Measurements from ENCODE around the gene PLSCR5. TPM values are rescaled to one million over a fixed set of nuclear protein-coding genes. Genes with fewer than 3 reads are reported as not detected.

Gene PLSCR5
- total and polyA plus RNA-seq, 7 experiments from 2014 or later = not detected

GRCh38 chr3:146638718-146639117 is 33.6 kb upstream of the PLSCR5 start:
- H3K9me3 Mint-ChIP-seq = no peaks in the 10 kb centered on the region
- ATAC-seq (no peak), DNase-seq (no peak)
- H3K4me1 Mint-ChIP-seq = no peaks in the 10 kb centered on the region
- H3K4me1 ChIP-seq (ENCODE audit: control insufficient read depth in 2 of 2, insufficient read depth in 2 of 2, low read length in 2 of 2) = no peaks in the 10 kb centered on the region
- H3K4me3 Mint-ChIP-seq = no peak overlapping the region
- H3K4me3 ChIP-seq (ENCODE audit: low read length) = no peak overlapping the region
- H3K27ac ChIP-seq (ENCODE audit: low read depth, low read length) = no peak overlapping the region
- peaks cover 0 to 7% (median 5%) of the 10 kb centered on the region in 5 donors for H3K27me3 Mint-ChIP-seq
- ChIA-PET CTCF (no interaction called here), POLR2A (no interaction called here)
- H3K36me3 Mint-ChIP-seq = no peaks in the 10 kb centered on the region
- no peaks in the 10 kb centered on the region for H3K27me3 ChIP-seq (ENCODE audit: control insufficient read depth in 2 of 2, insufficient read depth in 2 of 2, low read length in 2 of 2)
- H3K36me3 ChIP-seq (ENCODE audit: control insufficient read depth in 2 of 3, insufficient read depth in 3 of 3, low read length in 3 of 3) = no peaks in the 10 kb centered on the region
- H3K27ac Mint-ChIP-seq = no peak overlapping the region
- no peaks in the 10 kb centered on the region for H3K9me3 ChIP-seq (ENCODE audit: control insufficient read depth in 2 of 3, low read length in 3 of 3)
- intact Hi-C loops (cut with micrococcal nuclease) = no loop called here

GRCh38 chr3:146637871-146638270 is 32.7 kb upstream of the PLSCR5 start:
- ChIA-PET POLR2A (no interaction called here), CTCF (no interaction called here)
- no peak for ATAC-seq
- H3K36me3 ChIP-seq (ENCODE audit: control insufficient read depth in 2 of 3, insufficient read depth in 3 of 3, low read length in 3 of 3) = no peaks in the 10 kb centered on the region
- H3K27ac ChIP-seq (ENCODE audit: low read depth, low read length) = no peak overlapping the region
- peaks cover 0 to 12% (median 7%) of the 10 kb centered on the region in 5 donors for H3K27me3 Mint-ChIP-seq
- intact Hi-C loops (cut with micrococcal nuclease) = no loop called here
- no peaks in the 10 kb centered on the region for H3K9me3 Mint-ChIP-seq
- H3K4me3 Mint-ChIP-seq = no peak overlapping the region
- H3K4me1 Mint-ChIP-seq = no peaks in the 10 kb centered on the region
- H3K36me3 Mint-ChIP-seq = no peaks in the 10 kb centered on the region
- no peaks in the 10 kb centered on the region for H3K4me1 ChIP-seq (ENCODE audit: control insufficient read depth in 2 of 2, insufficient read depth in 2 of 2, low read length in 2 of 2)
- H3K4me3 ChIP-seq (ENCODE audit: low read length) = no peak overlapping the region
- no peaks in the 10 kb centered on the region for H3K9me3 ChIP-seq (ENCODE audit: control insufficient read depth in 2 of 3, low read length in 3 of 3)
- DNase-seq = no peak
- H3K27ac Mint-ChIP-seq = no peak overlapping the region
- no peaks in the 10 kb centered on the region for H3K27me3 ChIP-seq (ENCODE audit: control insufficient read depth in 2 of 2, insufficient read depth in 2 of 2, low read length in 2 of 2)

GRCh38 chr3:146636881-146637280 is 31.7 kb upstream of the PLSCR5 start:
- Mint-ChIP-seq H3K36me3 (no peaks in the 10 kb centered on the region), H3K9me3 (no peaks in the 10 kb centered on the region), H3K4me1 (no peaks in the 10 kb centered on the region), H3K27ac (no peak overlapping the region), H3K4me3 (no peak overlapping the region), H3K27me3 (peaks cover 0 to 13% (median 9%) of the 10 kb centered on the region in 5 donors)
- ATAC-seq (no peak), DNase-seq (no peak)
- Histone ChIP-seq H3K27ac (ENCODE audit: low read depth, low read length) (no peak overlapping the region), H3K27me3 (ENCODE audit: control insufficient read depth in 2 of 2, insufficient read depth in 2 of 2, low read length in 2 of 2) (no peaks in the 10 kb centered on the region), H3K9me3 (ENCODE audit: control insufficient read depth in 2 of 3, low read length in 3 of 3) (no peaks in the 10 kb centered on the region), H3K4me3 (ENCODE audit: low read length) (no peak overlapping the region), H3K4me1 (ENCODE audit: control insufficient read depth in 2 of 2, insufficient read depth in 2 of 2, low read length in 2 of 2) (no peaks in the 10 kb centered on the region), H3K36me3 (ENCODE audit: control insufficient read depth in 2 of 3, insufficient read depth in 3 of 3, low read length in 3 of 3) (no peaks in the 10 kb centered on the region)
- intact Hi-C loops (cut with micrococcal nuclease) = no loop called here
- POLR2A ChIA-PET = no interaction called here
- CTCF ChIA-PET = no interaction called here

- no peak overlapping the region for H3K27ac ChIP-seq (ENCODE audit: low read depth, low read length)
- H3K4me3 ChIP-seq (ENCODE audit: low read length) = no peak overlapping the region
- H3K4me1 ChIP-seq (ENCODE audit: control insufficient read depth in 2 of 2, insufficient read depth in 2 of 2, low read length in 2 of 2) = no peaks in the 10 kb centered on the region
- H3K4me1 Mint-ChIP-seq = no peaks in the 10 kb centered on the region
- no peak overlapping the region for H3K4me3 Mint-ChIP-seq
- H3K9me3 Mint-ChIP-seq = no peaks in the 10 kb centered on the region
- H3K27me3 ChIP-seq (ENCODE audit: control insufficient read depth in 2 of 2, insufficient read depth in 2 of 2, low read length in 2 of 2) = no peaks in the 10 kb centered on the region
- H3K9me3 ChIP-seq (ENCODE audit: control insufficient read depth in 2 of 3, low read length in 3 of 3) = no peaks in the 10 kb centered on the region
- ChIA-PET CTCF (no interaction called here), POLR2A (no interaction called here)
- ATAC-seq (no peak), DNase-seq (no peak)
- no peak overlapping the region for H3K27ac Mint-ChIP-seq
- no peaks in the 10 kb centered on the region for H3K36me3 Mint-ChIP-seq
- no peaks in the 10 kb centered on the region for H3K36me3 ChIP-seq (ENCODE audit: control insufficient read depth in 2 of 3, insufficient read depth in 3 of 3, low read length in 3 of 3)
- H3K27me3 Mint-ChIP-seq = peaks cover 5 to 13% (median 6%) of the 10 kb centered on the region in 5 donors
- intact Hi-C loops (cut with micrococcal nuclease) = no loop called here
Observed at GRCh38 chr3:146634346-146634745, 29.2 kb upstream of the PLSCR5 start.

GRCh38 chr3:146628671-146629070 is 23.5 kb upstream of the PLSCR5 start:
- ATAC-seq (no peak), DNase-seq (no peak)
- Mint-ChIP-seq H3K9me3 (no peaks in the 10 kb centered on the region), H3K4me1 (peaks cover 3 to 11% (median 8%) of the 10 kb centered on the region in 7 donors), H3K27ac (no peak overlapping the region), H3K4me3 (no peak overlapping the region), H3K36me3 (no peaks in the 10 kb centered on the region), H3K27me3 (peaks cover 4 to 11% (median 6%) of the 10 kb centered on the region in 5 donors)
- Histone ChIP-seq H3K4me3 (ENCODE audit: low read length) (no peak overlapping the region), H3K36me3 (ENCODE audit: control insufficient read depth in 2 of 3, insufficient read depth in 3 of 3, low read length in 3 of 3) (no peaks in the 10 kb centered on the region), H3K27me3 (ENCODE audit: control insufficient read depth in 2 of 2, insufficient read depth in 2 of 2, low read length in 2 of 2) (peaks cover 0 to 2% of the 10 kb centered on the region in 2 donors), H3K27ac (ENCODE audit: low read depth, low read length) (no peak overlapping the region), H3K4me1 (ENCODE audit: control insufficient read depth in 2 of 2, insufficient read depth in 2 of 2, low read length in 2 of 2) (no peaks in the 10 kb centered on the region), H3K9me3 (ENCODE audit: control insufficient read depth in 2 of 3, low read length in 3 of 3) (no peaks in the 10 kb centered on the region)
- intact Hi-C loops (cut with micrococcal nuclease) = loop anchor here in 1 of 2 donors (1.0 kb wide), 1 partner anchor 9 kb away; no protein-coding TSS in a partner anchor
- ChIA-PET CTCF (no interaction called here), POLR2A (no interaction called here)

- intact Hi-C loops (cut with micrococcal nuclease) = no loop called here
- no peaks in the 10 kb centered on the region for H3K4me1 ChIP-seq (ENCODE audit: control insufficient read depth in 2 of 2, insufficient read depth in 2 of 2, low read length in 2 of 2)
- ChIA-PET POLR2A (no interaction called here), CTCF (no interaction called here)
- H3K36me3 ChIP-seq (ENCODE audit: control insufficient read depth in 2 of 3, insufficient read depth in 3 of 3, low read length in 3 of 3) = no peaks in the 10 kb centered on the region
- Mint-ChIP-seq H3K27me3 (peaks cover 0 to 8% (median 3%) of the 10 kb centered on the region in 5 donors), H3K27ac (no peak overlapping the region), H3K4me1 (peaks cover 3 to 11% (median 8%) of the 10 kb centered on the region in 7 donors), H3K4me3 (no peak overlapping the region), H3K36me3 (no peaks in the 10 kb centered on the region), H3K9me3 (no peaks in the 10 kb centered on the region)
- no peak overlapping the region for H3K4me3 ChIP-seq (ENCODE audit: low read length)
- no peak overlapping the region for H3K27ac ChIP-seq (ENCODE audit: low read depth, low read length)
- DNase-seq (no peak), ATAC-seq (no peak)
- H3K27me3 ChIP-seq (ENCODE audit: control insufficient read depth in 2 of 2, insufficient read depth in 2 of 2, low read length in 2 of 2) = peaks cover 0 to 3% of the 10 kb centered on the region in 2 donors
- H3K9me3 ChIP-seq (ENCODE audit: control insufficient read depth in 2 of 3, low read length in 3 of 3) = no peaks in the 10 kb centered on the region
Observed at GRCh38 chr3:146626403-146627122, 21.4 kb upstream of the PLSCR5 start.

- H3K27ac ChIP-seq (ENCODE audit: low read depth, low read length) = no peak overlapping the region
- peaks cover 0 to 3% of the 10 kb centered on the region in 2 donors for H3K27me3 ChIP-seq (ENCODE audit: control insufficient read depth in 2 of 2, insufficient read depth in 2 of 2, low read length in 2 of 2)
- peaks cover 0 to 8% (median 0%) of the 10 kb centered on the region in 5 donors for H3K27me3 Mint-ChIP-seq
- intact Hi-C loops (cut with micrococcal nuclease) = no loop called here
- no peaks in the 10 kb centered on the region for H3K36me3 Mint-ChIP-seq
- H3K4me3 Mint-ChIP-seq = peak overlapping the region in 8 of 10 donors; percentile 20 to 78 (median 53)
- H3K4me3 ChIP-seq (ENCODE audit: low read length) = no peak overlapping the region
- DNase-seq = no peak
- no peak for ATAC-seq
- H3K27ac Mint-ChIP-seq = peak overlapping the region in 2 of 9 donors; percentile 9 to 58
- no peaks in the 10 kb centered on the region for H3K9me3 ChIP-seq (ENCODE audit: control insufficient read depth in 2 of 3, low read length in 3 of 3)
- POLR2A ChIA-PET = no interaction called here
- no peaks in the 10 kb centered on the region for H3K9me3 Mint-ChIP-seq
- peaks cover 3 to 11% (median 8%) of the 10 kb centered on the region in 7 donors for H3K4me1 Mint-ChIP-seq
- CTCF ChIA-PET = no interaction called here
- H3K4me1 ChIP-seq (ENCODE audit: control insufficient read depth in 2 of 2, insufficient read depth in 2 of 2, low read length in 2 of 2) = no peaks in the 10 kb centered on the region
- H3K36me3 ChIP-seq (ENCODE audit: control insufficient read depth in 2 of 3, insufficient read depth in 3 of 3, low read length in 3 of 3) = no peaks in the 10 kb centered on the region
Observed at GRCh38 chr3:146625186-146625775, 20.1 kb upstream of the PLSCR5 start.

Data from naive thymus-derived CD4-positive, alpha-beta T cell (primary cell).